ENCODE measurements around the gene GIMD1.
A peak's percentile ranks its signal among the peaks of the same experiment; 100 is the strongest.

Gene GIMD1

DNA sequence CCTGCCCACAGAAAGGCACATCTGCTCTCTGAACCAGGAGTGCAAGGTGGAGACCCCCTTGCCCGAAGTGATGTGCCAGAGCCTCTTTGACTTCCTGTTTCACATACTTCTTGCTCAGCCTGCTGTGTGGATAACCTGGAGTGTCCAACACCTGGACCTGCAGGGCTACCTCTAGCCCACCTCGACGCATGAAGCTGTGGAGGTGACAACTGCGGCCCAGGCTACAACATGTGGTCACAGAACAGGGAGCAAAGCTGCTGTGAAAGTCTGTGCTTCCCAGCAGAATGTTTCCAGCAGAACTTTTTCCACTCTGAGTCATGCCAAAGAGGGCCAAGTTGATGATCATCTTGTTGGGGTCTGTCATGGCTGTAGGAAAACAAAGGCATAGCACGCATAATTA, 1.5 kb downstream of the GIMD1 start:
- DNase-seq, result peak in 1 of 3 donors; percentile 1
- Histone ChIP-seq H3K9me3 (ENCODE audit: control extremely low read depth in 1 of 5, control insufficient read depth in 4 of 5, insufficient read depth in 2 of 5, low read depth in 1 of 5, low read length in 4 of 5) (no peaks in the 10 kb centered on the region), H3K36me3 (ENCODE audit: control insufficient read depth in 4 of 4, insufficient read depth in 4 of 4, low read length in 3 of 4) (no peaks in the 10 kb centered on the region), H3K27me3 (replicated peaks in 2 of 5; ENCODE audit: control insufficient read depth in 4 of 5, insufficient read depth in 5 of 5, low read length in 4 of 5) (peaks cover 0 to 4% (median 0%) of the 10 kb centered on the region in 5 experiments), H3K4me1 (ENCODE audit: control extremely low read depth in 1 of 4, control insufficient read depth in 4 of 4, insufficient read depth in 4 of 4, low read length in 3 of 4) (peaks cover 0 to 2% (median 0%) of the 10 kb centered on the region in 4 experiments), H3K27ac (ENCODE audit: insufficient read depth in 1 of 2, low read depth in 1 of 2, low read length in 2 of 2, poor library complexity in 1 of 2, severe bottlenecking in 2 of 2) (no peak overlapping the region), H3K4me3 (ENCODE audit: control insufficient read depth in 1 of 7, extremely low read depth in 1 of 7, insufficient read depth in 4 of 7, low read depth in 2 of 7, low read length in 6 of 7) (no peak overlapping the region)
- ChIA-PET POLR2A (no interaction called here), CTCF (no interaction called here)
- WGBS (ENCODE audit: insufficient coverage), result 97% methylated on average over 5 of the region's 5 CpGs

DNA sequence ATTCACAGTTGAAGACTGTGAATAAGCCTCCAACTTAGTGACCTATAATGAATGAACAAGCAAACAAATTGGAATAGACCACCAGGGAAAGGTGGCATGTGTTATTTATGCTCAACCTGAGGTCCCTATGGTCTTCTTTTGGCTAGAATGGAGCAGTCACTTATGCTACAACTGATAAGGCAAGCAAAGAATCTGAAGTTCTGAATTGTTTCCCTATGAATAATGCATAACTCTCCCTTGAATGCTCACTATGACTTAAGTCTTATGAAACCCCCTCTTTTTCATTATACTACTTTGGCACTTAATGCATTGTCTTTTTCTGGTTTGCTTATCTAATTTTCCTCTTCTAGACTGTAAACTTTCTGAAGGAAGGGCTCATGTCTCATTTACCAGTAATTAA, 2.6 kb downstream of the GIMD1 start:
- DNase-seq, result no peak

DNA sequence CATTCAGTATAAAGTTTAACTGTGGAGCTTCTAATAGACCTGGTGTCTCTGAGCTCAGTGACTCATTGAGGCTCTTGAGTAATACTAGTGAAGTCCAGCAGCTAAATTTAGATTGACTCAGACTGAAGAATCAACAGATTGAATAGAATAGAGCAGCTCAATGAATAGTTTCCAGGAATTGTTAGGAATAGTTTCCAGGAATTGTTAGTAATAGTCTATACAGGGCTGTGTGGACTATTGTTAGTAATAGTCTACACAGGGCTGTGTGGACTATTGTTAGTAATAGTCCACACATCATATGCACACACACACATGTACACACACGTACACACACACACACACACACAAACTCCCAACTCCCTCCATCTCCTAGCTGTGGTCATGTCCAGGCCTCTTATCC, 3.0 kb downstream of the GIMD1 start:
- H3K4me3 ChIP-seq (ENCODE audit: control insufficient read depth in 1 of 7, extremely low read depth in 1 of 7, insufficient read depth in 4 of 7, low read depth in 2 of 7, low read length in 6 of 7), result no peak overlapping the region
- no peaks in the 10 kb centered on the region for H3K36me3 ChIP-seq (ENCODE audit: control insufficient read depth in 4 of 4, insufficient read depth in 4 of 4, low read length in 3 of 4)
- 100% methylated on average over 1 of the region's 1 CpG for WGBS (ENCODE audit: insufficient coverage)
- H3K27me3 ChIP-seq (replicated peaks in 2 of 5; ENCODE audit: control insufficient read depth in 4 of 5, insufficient read depth in 5 of 5, low read length in 4 of 5), result no peaks in the 10 kb centered on the region
- ChIA-PET POLR2A (no interaction called here), CTCF (interaction anchor here (0.7 to 1.5 kb wide), 3 partner anchors 18 to 127 kb away, joined by 3 read pairs; no protein-coding TSS in a partner anchor)
- no peak overlapping the region for H3K27ac ChIP-seq (ENCODE audit: insufficient read depth in 1 of 2, low read depth in 1 of 2, low read length in 2 of 2, poor library complexity in 1 of 2, severe bottlenecking in 2 of 2)
- H3K4me1 ChIP-seq (ENCODE audit: control extremely low read depth in 1 of 4, control insufficient read depth in 4 of 4, insufficient read depth in 4 of 4, low read length in 3 of 4), result peaks cover 0 to 2% (median 0%) of the 10 kb centered on the region in 4 experiments
- no peak for DNase-seq
- no peaks in the 10 kb centered on the region for H3K9me3 ChIP-seq (ENCODE audit: control extremely low read depth in 1 of 5, control insufficient read depth in 4 of 5, insufficient read depth in 2 of 5, low read depth in 1 of 5, low read length in 4 of 5)

More for the DNA sequence above, 2.6 kb downstream of the GIMD1 start:
- Histone ChIP-seq H3K36me3 (ENCODE audit: control insufficient read depth in 4 of 4, insufficient read depth in 4 of 4, low read length in 3 of 4) (no peaks in the 10 kb centered on the region), H3K4me1 (ENCODE audit: control extremely low read depth in 1 of 4, control insufficient read depth in 4 of 4, insufficient read depth in 4 of 4, low read length in 3 of 4) (peaks cover 0 to 2% (median 0%) of the 10 kb centered on the region in 4 experiments), H3K27ac (ENCODE audit: insufficient read depth in 1 of 2, low read depth in 1 of 2, low read length in 2 of 2, poor library complexity in 1 of 2, severe bottlenecking in 2 of 2) (no peak overlapping the region), H3K4me3 (ENCODE audit: control insufficient read depth in 1 of 7, extremely low read depth in 1 of 7, insufficient read depth in 4 of 7, low read depth in 2 of 7, low read length in 6 of 7) (no peak overlapping the region), H3K9me3 (ENCODE audit: control extremely low read depth in 1 of 5, control insufficient read depth in 4 of 5, insufficient read depth in 2 of 5, low read depth in 1 of 5, low read length in 4 of 5) (no peaks in the 10 kb centered on the region), H3K27me3 (replicated peaks in 2 of 5; ENCODE audit: control insufficient read depth in 4 of 5, insufficient read depth in 5 of 5, low read length in 4 of 5) (no peaks in the 10 kb centered on the region)
- ChIA-PET POLR2A (no interaction called here), CTCF (interaction anchor here (1.1 to 1.5 kb wide), 2 partner anchors 19 to 100 kb away, joined by 3 read pairs; no protein-coding TSS in a partner anchor)

GRCh38 chr4:106364282-106364681, 4.3 kb downstream of the GIMD1 start:
- ChIA-PET CTCF (interaction anchor here (0.9 to 1.5 kb wide), 2 partner anchors 98 to 139 kb away, joined by 3 to 4 read pairs; no protein-coding TSS in a partner anchor), POLR2A (no interaction called here)
- Histone ChIP-seq H3K4me1 (ENCODE audit: control extremely low read depth in 1 of 4, control insufficient read depth in 4 of 4, insufficient read depth in 4 of 4, low read length in 3 of 4) (peaks cover 0 to under 1% (median 0%) of the 10 kb centered on the region in 4 experiments), H3K9me3 (ENCODE audit: control extremely low read depth in 1 of 5, control insufficient read depth in 4 of 5, insufficient read depth in 2 of 5, low read depth in 1 of 5, low read length in 4 of 5) (no peaks in the 10 kb centered on the region), H3K27ac (ENCODE audit: insufficient read depth in 1 of 2, low read depth in 1 of 2, low read length in 2 of 2, poor library complexity in 1 of 2, severe bottlenecking in 2 of 2) (no peak overlapping the region), H3K27me3 (replicated peaks in 2 of 5; ENCODE audit: control insufficient read depth in 4 of 5, insufficient read depth in 5 of 5, low read length in 4 of 5) (no peaks in the 10 kb centered on the region), H3K4me3 (ENCODE audit: control insufficient read depth in 1 of 7, extremely low read depth in 1 of 7, insufficient read depth in 4 of 7, low read depth in 2 of 7, low read length in 6 of 7) (no peak overlapping the region), H3K36me3 (ENCODE audit: control insufficient read depth in 4 of 4, insufficient read depth in 4 of 4, low read length in 3 of 4) (no peaks in the 10 kb centered on the region)
- 83% methylated on average over 1 of the region's 1 CpG for WGBS (ENCODE audit: insufficient coverage)
- DNase-seq, result no peak

- Histone ChIP-seq H3K36me3 (ENCODE audit: control insufficient read depth in 4 of 4, insufficient read depth in 4 of 4, low read length in 3 of 4) (no peaks in the 10 kb centered on the region), H3K27ac (ENCODE audit: insufficient read depth in 1 of 2, low read depth in 1 of 2, low read length in 2 of 2, poor library complexity in 1 of 2, severe bottlenecking in 2 of 2) (no peak overlapping the region), H3K27me3 (replicated peaks in 2 of 5; ENCODE audit: control insufficient read depth in 4 of 5, insufficient read depth in 5 of 5, low read length in 4 of 5) (no peaks in the 10 kb centered on the region), H3K4me3 (ENCODE audit: control insufficient read depth in 1 of 7, extremely low read depth in 1 of 7, insufficient read depth in 4 of 7, low read depth in 2 of 7, low read length in 6 of 7) (no peak overlapping the region), H3K9me3 (ENCODE audit: control extremely low read depth in 1 of 5, control insufficient read depth in 4 of 5, insufficient read depth in 2 of 5, low read depth in 1 of 5, low read length in 4 of 5) (no peaks in the 10 kb centered on the region), H3K4me1 (ENCODE audit: control extremely low read depth in 1 of 4, control insufficient read depth in 4 of 4, insufficient read depth in 4 of 4, low read length in 3 of 4) (no peaks in the 10 kb centered on the region)
- DNase-seq, result no peak
- POLR2A ChIA-PET, result no interaction called here
- WGBS (ENCODE audit: insufficient coverage), result no CpG with 5 or more reads among the region's 3 CpGs
- CTCF ChIA-PET, result interaction anchor here (1.1 kb wide), 1 partner anchor 9 kb away, joined by 4 read pairs; no protein-coding TSS in a partner anchor
Measured at GRCh38 chr4:106362086-106362825, 6.3 kb downstream of the GIMD1 start.

DNA sequence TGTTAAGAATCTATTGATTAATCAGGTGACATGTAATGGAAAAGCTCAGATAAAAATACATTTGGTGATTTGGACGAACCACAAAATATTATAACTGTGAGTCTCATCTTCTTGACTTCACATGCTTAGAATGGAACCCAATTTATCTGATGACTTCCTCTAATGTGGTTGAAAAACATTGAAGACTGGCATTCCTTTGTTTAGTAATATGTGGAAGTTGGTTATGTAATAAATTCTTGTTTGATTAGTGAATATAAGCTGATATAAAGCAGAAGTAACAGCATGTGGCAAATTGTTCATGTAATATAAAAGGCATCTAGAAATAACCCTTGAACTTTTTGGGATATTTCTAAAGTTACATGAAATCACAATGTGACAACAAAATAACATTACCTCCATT, 9.7 kb downstream of the GIMD1 start:
- Histone ChIP-seq H3K4me1 (ENCODE audit: control extremely low read depth in 1 of 4, control insufficient read depth in 4 of 4, insufficient read depth in 4 of 4, low read length in 3 of 4) (no peaks in the 10 kb centered on the region), H3K4me3 (ENCODE audit: control insufficient read depth in 1 of 7, extremely low read depth in 1 of 7, insufficient read depth in 4 of 7, low read depth in 2 of 7, low read length in 6 of 7) (no peak overlapping the region), H3K27ac (ENCODE audit: insufficient read depth in 1 of 2, low read depth in 1 of 2, low read length in 2 of 2, poor library complexity in 1 of 2, severe bottlenecking in 2 of 2) (no peak overlapping the region), H3K9me3 (ENCODE audit: control extremely low read depth in 1 of 5, control insufficient read depth in 4 of 5, insufficient read depth in 2 of 5, low read depth in 1 of 5, low read length in 4 of 5) (no peaks in the 10 kb centered on the region), H3K36me3 (ENCODE audit: control insufficient read depth in 4 of 4, insufficient read depth in 4 of 4, low read length in 3 of 4) (no peaks in the 10 kb centered on the region), H3K27me3 (replicated peaks in 2 of 5; ENCODE audit: control insufficient read depth in 4 of 5, insufficient read depth in 5 of 5, low read length in 4 of 5) (no peaks in the 10 kb centered on the region)
- DNase-seq, result peak in 2 of 3 donors; percentile 18 to 22
- 100% methylated on average over 1 of the region's 1 CpG for WGBS (ENCODE audit: insufficient coverage)
- CTCF ChIA-PET, result interaction anchor here (0.7 to 1.6 kb wide), 3 partner anchors 10 to 12 kb away, joined by 3 to 5 read pairs (median 4); partner anchors contain the start of gene GIMD1
- POLR2A ChIA-PET, result no interaction called here

GRCh38 chr4:106355193-106355592, 13.4 kb downstream of the GIMD1 start:
- no peak overlapping the region for H3K27ac ChIP-seq (ENCODE audit: insufficient read depth in 1 of 2, low read depth in 1 of 2, low read length in 2 of 2, poor library complexity in 1 of 2, severe bottlenecking in 2 of 2)
- H3K36me3 ChIP-seq (ENCODE audit: control insufficient read depth in 4 of 4, insufficient read depth in 4 of 4, low read length in 3 of 4), result peaks cover 0 to 6% (median 0%) of the 10 kb centered on the region in 4 experiments
- H3K27me3 ChIP-seq (replicated peaks in 2 of 5; ENCODE audit: control insufficient read depth in 4 of 5, insufficient read depth in 5 of 5, low read length in 4 of 5), result no peaks in the 10 kb centered on the region
- ChIA-PET POLR2A (no interaction called here), CTCF (no interaction called here)
- no peak for DNase-seq
- WGBS (ENCODE audit: insufficient coverage), result 100% methylated on average over 1 of the region's 4 CpGs
- no peaks in the 10 kb centered on the region for H3K9me3 ChIP-seq (ENCODE audit: control extremely low read depth in 1 of 5, control insufficient read depth in 4 of 5, insufficient read depth in 2 of 5, low read depth in 1 of 5, low read length in 4 of 5)
- no peak overlapping the region for H3K4me3 ChIP-seq (ENCODE audit: control insufficient read depth in 1 of 7, extremely low read depth in 1 of 7, insufficient read depth in 4 of 7, low read depth in 2 of 7, low read length in 6 of 7)
- no peaks in the 10 kb centered on the region for H3K4me1 ChIP-seq (ENCODE audit: control extremely low read depth in 1 of 4, control insufficient read depth in 4 of 4, insufficient read depth in 4 of 4, low read length in 3 of 4)
